Measurements from ENCODE around the gene NOP10. TPM values are rescaled to one million over a fixed set of nuclear protein-coding genes. Genes with fewer than 3 reads are reported as not detected.

Gene NOP10
- total and polyA plus RNA-seq, 2 of the 13 experiments (the other 11 are each of a cell fraction or from before 2014, with no cell fraction given), result 239 to 369 TPM

DNA sequence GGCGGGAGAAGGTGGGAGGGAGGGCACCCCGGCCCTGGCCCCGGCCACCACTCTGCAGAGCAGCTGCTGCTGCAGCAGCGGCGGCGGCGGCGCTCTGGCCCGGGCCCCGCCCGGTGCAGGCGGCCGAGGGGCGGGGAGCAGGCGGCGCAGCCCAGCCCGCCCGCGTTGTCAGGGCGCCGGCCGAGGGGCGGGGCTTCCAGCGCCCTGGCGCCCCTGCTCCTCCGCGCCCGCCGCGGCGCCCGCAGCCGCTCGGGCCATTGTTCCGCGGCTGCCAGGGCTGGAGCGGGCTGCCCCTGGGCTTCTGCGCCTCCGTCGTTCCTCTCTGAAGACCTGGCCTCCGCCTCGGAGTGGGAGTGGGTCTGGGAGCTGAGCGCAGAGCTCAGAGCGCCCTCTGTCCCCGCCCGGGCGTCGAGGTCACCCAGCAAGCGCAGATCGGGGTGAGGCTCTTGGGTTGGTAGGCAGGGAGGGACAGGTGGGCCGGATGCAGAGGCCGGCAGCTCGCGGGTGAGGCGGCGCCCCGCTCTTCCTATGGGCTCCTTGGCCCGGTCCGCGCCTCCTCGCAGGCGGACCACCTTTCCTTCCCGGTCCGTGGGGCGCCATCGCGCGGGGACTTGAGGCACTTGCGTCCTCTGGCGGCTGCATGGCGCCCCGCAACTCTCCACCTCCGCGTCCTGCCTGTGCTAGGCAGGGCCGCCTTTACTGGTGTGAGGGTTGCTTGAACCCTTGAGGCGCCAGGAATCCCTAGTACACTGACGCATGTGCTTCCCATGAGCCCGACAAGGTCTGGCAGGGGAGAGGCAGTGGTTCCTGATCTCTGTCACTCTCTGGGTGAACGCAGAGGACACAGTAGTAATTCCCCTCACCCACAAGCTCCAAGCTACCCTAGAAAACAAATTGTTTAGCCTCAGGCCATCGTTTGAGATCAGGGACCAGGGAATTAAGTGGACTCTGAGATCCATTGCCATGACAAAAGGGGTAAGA, 24.5 kb upstream of the NOP10 start, which contains the start of gene LPCAT4 (continued):
- TF ChIP-seq, protein P1, sequence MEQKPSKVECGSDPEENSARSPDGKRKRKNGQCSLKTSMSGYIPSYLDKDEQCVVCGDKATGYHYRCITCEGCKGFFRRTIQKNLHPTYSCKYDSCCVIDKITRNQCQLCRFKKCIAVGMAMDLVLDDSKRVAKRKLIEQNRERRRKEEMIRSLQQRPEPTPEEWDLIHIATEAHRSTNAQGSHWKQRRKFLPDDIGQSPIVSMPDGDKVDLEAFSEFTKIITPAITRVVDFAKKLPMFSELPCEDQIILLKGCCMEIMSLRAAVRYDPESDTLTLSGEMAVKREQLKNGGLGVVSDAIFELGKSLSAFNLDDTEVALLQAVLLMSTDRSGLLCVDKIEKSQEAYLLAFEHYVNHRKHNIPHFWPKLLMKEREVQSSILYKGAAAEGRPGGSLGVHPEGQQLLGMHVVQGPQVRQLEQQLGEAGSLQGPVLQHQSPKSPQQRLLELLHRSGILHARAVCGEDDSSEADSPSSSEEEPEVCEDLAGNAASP (CRISPR knock-in tag; IDR thresholded peaks at IDR 0.05; ENCODE audit: borderline replicate concordance), result peak; percentile 62; the same call in 1 of the 2 replicates
- no peak for TF ChIP-seq ZNF75D (CRISPR knock-in tag; IDR thresholded peaks at IDR 0.05; ENCODE audit: borderline replicate concordance)
- TF ChIP-seq, protein P2, sequence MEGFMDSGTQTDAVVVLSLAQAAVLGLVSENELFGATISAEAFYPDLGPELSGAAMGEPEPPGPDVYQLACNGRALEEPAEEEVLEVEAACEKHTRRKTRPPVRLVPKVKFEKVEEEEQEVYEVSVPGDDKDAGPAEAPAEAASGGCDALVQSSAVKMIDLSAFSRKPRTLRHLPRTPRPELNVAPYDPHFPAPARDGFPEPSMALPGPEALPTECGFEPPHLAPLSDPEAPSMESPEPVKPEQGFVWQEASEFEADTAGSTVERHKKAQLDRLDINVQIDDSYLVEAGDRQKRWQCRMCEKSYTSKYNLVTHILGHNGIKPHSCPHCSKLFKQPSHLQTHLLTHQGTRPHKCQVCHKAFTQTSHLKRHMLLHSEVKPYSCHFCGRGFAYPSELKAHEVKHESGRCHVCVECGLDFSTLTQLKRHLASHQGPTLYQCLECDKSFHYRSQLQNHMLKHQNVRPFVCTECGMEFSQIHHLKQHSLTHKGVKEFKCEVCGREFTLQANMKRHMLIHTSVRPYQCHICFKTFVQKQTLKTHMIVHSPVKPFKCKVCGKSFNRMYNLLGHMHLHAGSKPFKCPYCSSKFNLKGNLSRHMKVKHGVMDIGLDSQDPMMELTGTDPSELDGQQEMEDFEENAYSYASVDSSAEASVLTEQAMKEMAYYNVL (CRISPR knock-in tag; IDR thresholded peaks at IDR 0.05; ENCODE audit: borderline replicate concordance), result peak; percentile 81; the same call in 1 of the 2 replicates
- TF ChIP-seq, protein P3, sequence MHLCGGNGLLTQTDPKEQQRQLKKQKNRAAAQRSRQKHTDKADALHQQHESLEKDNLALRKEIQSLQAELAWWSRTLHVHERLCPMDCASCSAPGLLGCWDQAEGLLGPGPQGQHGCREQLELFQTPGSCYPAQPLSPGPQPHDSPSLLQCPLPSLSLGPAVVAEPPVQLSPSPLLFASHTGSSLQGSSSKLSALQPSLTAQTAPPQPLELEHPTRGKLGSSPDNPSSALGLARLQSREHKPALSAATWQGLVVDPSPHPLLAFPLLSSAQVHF (CRISPR knock-in tag; IDR thresholded peaks at IDR 0.05), result no peak
- no peak for TF ChIP-seq MZF1 (CRISPR knock-in tag; IDR thresholded peaks at IDR 0.05; ENCODE audit: borderline replicate concordance)
- TF ChIP-seq, protein P4, sequence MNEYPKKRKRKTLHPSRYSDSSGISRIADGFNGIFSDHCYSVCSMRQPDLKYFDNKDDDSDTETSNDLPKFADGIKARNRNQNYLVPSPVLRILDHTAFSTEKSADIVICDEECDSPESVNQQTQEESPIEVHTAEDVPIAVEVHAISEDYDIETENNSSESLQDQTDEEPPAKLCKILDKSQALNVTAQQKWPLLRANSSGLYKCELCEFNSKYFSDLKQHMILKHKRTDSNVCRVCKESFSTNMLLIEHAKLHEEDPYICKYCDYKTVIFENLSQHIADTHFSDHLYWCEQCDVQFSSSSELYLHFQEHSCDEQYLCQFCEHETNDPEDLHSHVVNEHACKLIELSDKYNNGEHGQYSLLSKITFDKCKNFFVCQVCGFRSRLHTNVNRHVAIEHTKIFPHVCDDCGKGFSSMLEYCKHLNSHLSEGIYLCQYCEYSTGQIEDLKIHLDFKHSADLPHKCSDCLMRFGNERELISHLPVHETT (CRISPR knock-in tag; conservative IDR thresholded peaks at IDR 0.05), result no peak
- peak; percentile 7; the same call in 1 of the 2 replicates for TF ChIP-seq ZNF484 (CRISPR knock-in tag; IDR thresholded peaks at IDR 0.05; ENCODE audit: borderline replicate concordance, low read depth)
- no peak for TF ChIP-seq SOX5 (CRISPR knock-in tag; IDR thresholded peaks at IDR 0.05; ENCODE audit: borderline replicate concordance)
- TF ChIP-seq, protein P5, sequence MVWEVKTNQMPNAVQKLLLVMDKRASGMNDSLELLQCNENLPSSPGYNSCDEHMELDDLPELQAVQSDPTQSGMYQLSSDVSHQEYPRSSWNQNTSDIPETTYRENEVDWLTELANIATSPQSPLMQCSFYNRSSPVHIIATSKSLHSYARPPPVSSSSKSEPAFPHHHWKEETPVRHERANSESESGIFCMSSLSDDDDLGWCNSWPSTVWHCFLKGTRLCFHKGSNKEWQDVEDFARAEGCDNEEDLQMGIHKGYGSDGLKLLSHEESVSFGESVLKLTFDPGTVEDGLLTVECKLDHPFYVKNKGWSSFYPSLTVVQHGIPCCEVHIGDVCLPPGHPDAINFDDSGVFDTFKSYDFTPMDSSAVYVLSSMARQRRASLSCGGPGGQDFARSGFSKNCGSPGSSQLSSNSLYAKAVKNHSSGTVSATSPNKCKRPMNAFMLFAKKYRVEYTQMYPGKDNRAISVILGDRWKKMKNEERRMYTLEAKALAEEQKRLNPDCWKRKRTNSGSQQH (CRISPR knock-in tag; IDR thresholded peaks at IDR 0.05; ENCODE audit: low read depth), result peak; percentile 82; the same call in 1 of the 2 replicates
- TF ChIP-seq IRX3 (CRISPR knock-in tag; IDR thresholded peaks at IDR 0.05; ENCODE audit: borderline replicate concordance, low read depth), result no peak
- 0 out of 2 replicates have a peak, but pooled peaks have one; percentile 20 for TF ChIP-seq ZNF468 (CRISPR knock-in tag; IDR thresholded peaks at IDR 0.05)
- no peak for TF ChIP-seq CAMTA2 (CRISPR knock-in tag; IDR thresholded peaks at IDR 0.05; ENCODE audit: borderline replicate concordance)
- no peak for TF ChIP-seq ZNF205 (CRISPR knock-in tag; IDR thresholded peaks at IDR 0.05)
- TF ChIP-seq, protein P6, sequence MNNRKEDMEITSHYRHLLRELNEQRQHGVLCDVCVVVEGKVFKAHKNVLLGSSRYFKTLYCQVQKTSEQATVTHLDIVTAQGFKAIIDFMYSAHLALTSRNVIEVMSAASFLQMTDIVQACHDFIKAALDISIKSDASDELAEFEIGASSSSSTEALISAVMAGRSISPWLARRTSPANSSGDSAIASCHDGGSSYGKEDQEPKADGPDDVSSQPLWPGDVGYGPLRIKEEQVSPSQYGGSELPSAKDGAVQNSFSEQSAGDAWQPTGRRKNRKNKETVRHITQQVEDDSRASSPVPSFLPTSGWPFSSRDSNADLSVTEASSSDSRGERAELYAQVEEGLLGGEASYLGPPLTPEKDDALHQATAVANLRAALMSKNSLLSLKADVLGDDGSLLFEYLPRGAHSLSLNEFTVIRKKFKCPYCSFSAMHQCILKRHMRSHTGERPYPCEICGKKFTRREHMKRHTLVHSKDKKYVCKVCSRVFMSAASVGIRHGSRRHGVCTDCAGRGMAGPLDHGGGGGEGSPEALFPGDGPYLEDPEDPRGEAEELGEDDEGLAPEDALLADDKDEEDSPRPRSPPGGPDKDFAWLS (CRISPR knock-in tag; IDR thresholded peaks at IDR 0.05; ENCODE audit: borderline replicate concordance), result no peak
- TF ChIP-seq, protein P7, sequence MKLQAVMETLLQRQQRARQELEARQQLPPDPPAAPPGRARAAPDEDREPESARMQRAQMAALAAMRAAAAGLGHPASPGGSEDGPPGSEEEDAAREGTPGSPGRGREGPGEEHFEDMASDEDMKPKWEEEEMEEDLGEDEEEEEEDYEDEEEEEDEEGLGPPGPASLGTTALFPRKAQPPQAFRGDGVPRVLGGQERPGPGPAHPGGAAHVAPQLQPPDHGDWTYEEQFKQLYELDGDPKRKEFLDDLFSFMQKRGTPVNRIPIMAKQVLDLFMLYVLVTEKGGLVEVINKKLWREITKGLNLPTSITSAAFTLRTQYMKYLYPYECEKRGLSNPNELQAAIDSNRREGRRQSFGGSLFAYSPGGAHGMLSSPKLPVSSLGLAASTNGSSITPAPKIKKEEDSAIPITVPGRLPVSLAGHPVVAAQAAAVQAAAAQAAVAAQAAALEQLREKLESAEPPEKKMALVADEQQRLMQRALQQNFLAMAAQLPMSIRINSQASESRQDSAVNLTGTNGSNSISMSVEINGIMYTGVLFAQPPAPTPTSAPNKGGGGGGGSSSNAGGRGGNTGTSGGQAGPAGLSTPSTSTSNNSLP (IDR thresholded peaks at IDR 0.05; ENCODE audit: low read depth, low read length), result no peak
- TF ChIP-seq PCBP1 (IDR thresholded peaks at IDR 0.05; ENCODE audit: borderline replicate concordance, low read depth, low read length), result no peak
